CD4-positive, alpha-beta T cell treated with Interleukin-17A for 1 hour (primary cell): ENCODE results near the gene FOXD2.

Source experiments
- DNase-seq: peaks from one replicate; pipeline ENCODE4 v3.0.0-alpha.2; 2020

FOXD2 gene

GRCh38 chr1:47437447-47438164, at the start of gene FOXD2:
Gene FOXD2, plus strand, starts transcription at chr1:47438044. Its CDS starts 92 bp downstream, at chr1:47438136.
- DNase-seq, result peak; percentile 92

DNA sequence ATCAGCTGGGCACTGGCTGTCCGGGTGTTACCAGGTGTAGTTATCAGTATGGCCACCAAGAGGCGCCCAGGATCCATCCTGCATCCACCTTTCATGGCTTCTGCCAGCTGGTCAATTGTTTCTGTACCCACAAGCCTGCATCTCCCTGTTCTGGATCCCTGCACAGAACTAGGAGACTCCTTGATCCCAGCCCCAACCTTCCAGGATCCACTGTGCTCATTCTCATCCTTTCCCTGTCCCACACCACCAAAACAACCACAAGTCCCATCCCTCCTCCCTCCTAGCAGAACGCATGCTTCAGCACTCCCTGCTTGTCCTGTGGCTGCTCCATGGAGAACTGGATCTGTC, 49.0 kb upstream of the FOXD2 start:
- peak; percentile 38 for DNase-seq

GRCh38 chr1:47389731-47390130, 48.1 kb upstream of the FOXD2 start:
- no peak for DNase-seq

DNA sequence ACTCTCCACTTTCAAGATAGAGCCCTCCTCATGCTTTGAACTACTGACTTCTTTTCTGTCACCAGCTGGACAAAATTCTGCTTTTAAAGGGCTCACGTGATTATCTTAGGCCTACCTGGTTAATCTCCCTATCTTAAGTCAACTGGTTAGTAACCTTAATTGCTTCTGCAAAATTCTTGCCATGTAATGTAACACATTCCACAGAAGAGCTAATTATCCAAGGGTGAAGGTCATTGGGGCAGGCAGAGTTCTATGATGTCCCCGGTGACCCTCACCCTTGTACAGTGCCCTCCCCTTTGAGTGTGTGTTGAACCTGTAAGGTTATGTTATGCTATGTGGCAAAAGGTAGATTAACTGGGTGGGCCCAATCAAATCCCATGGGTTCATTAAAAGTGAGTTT, 47.0 kb upstream of the FOXD2 start:
- no peak for DNase-seq

- DNase-seq, result no peak
Measured at GRCh38 chr1:47393141-47393540, 44.7 kb upstream of the FOXD2 start.

- no peak for DNase-seq
Measured at GRCh38 chr1:47395433-47395832, 42.4 kb upstream of the FOXD2 start.

GRCh38 chr1:47396671-47397196, 41.1 kb upstream of the FOXD2 start:
- DNase-seq, result no peak

GRCh38 chr1:47399138-47399845, 38.6 kb upstream of the FOXD2 start:
- DNase-seq, result no peak

GRCh38 chr1:47399846-47400155, 38.0 kb upstream of the FOXD2 start:
- no peak for DNase-seq

DNA sequence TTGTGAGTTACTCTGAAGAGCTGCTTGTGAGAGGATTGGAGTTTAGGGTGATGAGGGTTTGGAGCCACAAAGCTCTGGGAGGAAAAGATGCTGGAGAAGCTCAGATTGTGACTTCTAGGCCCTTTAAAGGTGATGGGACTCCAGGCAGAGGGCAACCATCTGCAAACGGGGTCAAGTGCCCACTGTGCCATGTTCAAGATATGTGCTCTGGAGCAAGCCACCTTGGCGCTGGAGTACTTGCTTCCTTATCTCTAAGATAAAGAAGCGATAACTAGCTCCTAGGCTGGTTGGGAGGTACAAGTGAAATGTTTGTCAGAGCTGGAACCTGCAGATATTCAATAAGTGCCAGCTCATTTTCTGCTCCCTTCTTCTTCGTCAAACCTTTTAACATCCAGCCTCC, 36.1 kb upstream of the FOXD2 start:
- DNase-seq, result no peak

- DNase-seq, result no peak
Measured at GRCh38 chr1:47402591-47402990, 35.3 kb upstream of the FOXD2 start.

DNA sequence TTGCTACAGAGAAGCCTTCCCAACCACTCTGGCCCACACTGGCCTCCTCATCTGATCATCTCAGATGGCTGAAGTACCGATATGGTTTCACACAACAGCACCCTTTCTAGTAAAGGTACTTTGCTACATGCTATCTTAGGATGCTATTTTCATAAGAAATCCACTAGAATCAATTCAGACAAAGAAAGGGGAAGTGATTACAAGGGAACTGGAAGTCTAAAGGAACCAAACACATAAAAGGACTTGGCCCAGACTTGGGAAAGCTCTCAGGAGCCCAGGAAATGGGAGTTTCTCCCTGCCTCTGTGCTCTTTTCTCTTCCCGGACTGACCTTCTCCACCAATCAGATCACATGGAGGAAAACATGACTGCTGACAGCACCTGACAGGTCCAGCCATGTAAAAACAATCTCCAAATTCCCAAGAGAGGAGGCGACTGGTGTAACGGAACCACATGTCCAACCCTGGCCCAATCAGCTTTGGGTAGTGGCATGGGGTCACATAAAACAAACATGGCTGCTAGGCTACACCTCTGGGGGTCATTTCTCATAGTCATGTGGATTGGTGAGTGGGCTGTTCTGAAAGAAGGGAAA, 34.4 kb upstream of the FOXD2 start:
- no peak for DNase-seq

DNA sequence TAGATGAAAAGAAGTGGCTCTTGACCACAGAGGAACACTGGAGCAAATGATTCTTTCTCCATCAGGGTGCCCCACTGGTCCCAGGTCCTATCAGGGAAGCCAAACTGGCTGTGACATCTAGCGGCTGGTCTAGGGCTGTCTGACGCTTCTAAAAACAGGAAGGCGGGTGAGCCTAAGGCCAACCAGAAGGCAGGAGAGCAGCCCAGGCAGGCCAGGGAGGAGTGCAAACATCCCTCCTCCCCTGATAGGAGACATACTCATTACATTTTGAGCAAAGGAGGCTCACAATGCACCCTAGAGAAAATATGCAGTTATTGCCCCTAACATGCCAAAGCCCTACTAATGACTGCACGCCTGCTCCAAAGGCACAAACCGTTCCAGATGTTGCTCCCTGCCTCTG, 32.1 kb upstream of the FOXD2 start:
- no peak for DNase-seq

DNA sequence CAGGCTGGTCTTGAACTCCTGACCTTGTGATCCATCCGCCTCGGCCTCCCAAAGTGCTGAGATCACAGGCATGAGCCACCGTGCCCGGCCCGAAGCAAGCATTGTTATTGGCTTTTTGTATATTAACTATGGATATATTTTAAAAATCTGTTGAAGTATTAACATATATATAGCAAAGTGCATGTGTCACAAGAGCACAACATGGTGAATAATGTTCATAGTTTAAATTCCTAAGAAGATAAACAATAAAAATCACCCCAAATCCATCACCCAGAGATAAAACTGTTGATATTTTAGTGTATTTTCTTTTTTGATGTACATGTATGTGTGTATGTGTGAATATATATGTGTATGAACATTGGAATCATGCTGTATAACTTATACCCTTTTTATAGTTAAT, 30.9 kb upstream of the FOXD2 start:
- DNase-seq, result no peak

DNA sequence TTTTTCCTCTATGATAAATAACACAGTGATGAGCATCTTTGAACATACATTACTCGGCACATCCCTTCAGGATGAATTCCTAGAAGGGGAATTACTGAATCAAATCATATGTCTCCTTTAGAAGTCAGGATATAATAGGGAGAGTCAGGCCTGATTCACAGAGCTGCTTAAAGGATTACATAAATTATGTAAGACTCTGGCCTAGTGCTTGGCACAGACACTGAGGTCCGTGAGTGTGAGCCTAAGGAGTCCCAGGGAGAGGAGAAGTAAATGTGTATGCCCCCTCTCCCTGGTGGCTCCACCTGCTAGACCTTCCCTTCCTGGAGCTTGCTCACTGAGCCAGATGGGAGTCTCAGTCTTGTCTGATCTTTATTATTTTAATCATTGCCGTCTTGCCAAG, 30.4 kb upstream of the FOXD2 start:
- DNase-seq, result no peak

DNA sequence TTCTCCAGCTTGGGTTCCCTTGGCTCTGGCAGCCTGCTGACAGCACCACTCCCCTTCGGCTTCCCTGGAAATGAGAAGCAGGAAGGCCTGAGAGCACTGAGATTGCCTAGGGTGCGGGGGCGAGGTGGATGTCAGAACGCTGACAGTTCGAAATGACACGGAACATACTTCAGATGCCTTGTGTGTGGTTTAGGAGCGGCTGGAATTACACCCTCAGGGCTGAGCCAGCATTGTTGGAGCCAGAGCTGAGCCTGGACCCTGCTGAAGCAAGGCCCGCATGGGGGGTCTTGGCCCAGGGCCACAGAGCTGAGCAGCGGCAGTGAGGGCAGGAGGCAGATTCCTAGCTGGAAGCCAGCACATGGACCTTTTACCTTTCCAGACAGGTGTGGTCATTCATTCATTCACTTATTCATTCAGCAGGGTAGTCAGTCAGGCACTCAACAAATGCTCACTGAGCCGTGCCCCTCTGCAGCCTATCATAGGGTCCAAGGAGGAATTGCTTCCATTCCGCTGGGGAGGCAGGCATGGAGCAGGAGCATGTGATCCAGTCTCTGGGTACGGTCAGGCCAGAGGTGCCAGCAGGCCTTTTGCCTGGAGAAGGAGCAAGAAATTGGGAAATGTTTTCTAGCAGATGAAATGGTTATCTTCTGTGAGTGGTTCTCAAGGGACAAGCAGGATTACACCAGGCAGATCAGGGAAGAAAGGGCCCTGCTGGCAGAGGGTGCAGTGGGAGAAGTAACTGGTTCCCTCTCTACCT, 28.4 kb upstream of the FOXD2 start:
- no peak for DNase-seq

GRCh38 chr1:47410068-47410455, 27.8 kb upstream of the FOXD2 start:
- no peak for DNase-seq

- no peak for DNase-seq
Measured at GRCh38 chr1:47411436-47411835, 26.4 kb upstream of the FOXD2 start.

DNA sequence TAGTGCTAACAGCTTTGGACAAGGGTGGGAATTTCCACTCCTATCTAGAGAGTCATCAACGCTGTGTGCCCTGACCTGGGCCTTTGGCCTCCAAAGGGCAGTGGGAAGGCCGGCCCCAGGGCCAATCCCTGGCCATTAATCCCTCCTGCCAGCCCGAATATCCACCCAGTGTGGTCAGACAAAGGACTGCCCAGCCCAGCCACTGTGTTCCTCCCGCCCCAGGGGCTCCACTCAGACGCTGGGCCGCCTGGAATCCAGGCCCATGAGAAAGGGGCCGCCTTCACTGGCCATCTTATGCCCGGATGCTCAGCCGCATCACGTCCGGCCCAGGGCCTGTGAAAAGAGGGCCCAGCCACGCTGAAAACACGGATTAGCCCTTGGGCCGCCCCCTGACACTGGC, 25.4 kb upstream of the FOXD2 start:
- no peak for DNase-seq

DNA sequence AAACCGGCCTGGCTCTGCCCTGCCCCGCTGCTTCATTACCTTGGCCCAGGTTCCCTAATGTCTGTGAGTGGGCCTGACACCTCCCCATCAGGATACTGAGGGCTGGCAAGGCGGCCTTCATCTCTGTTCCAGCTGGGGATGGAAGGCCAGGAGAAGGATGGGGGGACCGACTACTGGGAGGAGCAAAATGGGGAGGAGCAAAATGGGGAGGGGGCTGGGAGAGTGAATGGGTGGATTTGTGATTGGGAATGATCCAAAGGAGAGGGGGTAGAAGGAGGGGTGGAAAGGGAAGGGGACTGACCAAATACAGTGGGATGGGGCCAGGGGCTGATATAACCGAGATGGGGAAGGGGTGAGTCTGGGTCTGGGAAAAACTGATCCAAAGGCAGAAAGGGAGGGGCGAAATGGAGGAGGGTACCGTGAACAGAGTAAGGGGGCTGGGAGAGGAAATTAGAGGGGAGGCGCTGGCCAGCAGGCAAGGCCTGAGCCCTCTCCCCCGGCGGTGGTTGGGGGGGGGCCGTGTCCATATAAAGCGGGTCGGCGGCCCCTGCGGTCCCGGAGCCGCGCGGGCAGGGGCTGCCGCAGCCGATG, 22.0 kb upstream of the FOXD2 start, which contains the start of gene FOXE3:
FOXE3 (plus strand) TSS at position 558 of the 591 bp plus-strand sequence; CDS start at position 589, 31 bp downstream.
- DNase-seq, result no peak

DNA sequence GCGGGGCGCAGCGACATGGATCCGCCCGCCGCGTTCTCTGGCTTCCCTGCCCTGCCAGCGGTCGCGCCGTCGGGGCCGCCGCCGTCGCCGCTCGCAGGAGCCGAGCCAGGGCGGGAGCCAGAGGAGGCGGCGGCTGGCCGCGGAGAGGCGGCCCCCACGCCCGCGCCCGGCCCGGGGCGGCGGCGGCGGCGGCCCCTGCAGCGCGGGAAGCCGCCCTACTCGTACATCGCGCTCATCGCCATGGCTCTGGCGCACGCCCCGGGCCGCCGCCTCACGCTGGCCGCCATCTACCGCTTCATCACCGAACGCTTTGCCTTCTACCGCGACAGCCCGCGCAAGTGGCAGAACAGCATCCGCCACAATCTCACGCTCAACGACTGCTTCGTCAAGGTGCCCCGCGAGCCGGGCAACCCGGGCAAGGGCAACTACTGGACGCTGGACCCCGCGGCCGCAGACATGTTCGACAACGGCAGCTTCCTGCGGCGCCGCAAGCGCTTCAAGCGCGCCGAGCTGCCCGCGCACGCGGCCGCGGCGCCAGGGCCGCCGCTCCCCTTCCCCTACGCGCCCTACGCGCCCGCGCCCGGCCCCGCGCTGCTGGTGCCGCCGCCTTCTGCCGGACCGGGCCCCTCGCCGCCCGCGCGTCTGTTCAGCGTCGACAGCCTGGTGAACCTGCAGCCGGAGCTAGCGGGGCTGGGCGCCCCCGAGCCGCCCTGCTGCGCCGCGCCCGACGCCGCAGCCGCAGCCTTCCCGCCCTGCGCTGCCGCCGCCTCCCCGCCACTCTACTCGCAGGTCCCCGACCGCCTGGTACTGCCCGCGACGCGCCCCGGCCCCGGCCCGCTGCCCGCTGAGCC, 21.3 kb upstream of the FOXD2 start:
- no peak for DNase-seq
